NCI-H1048 (cell line): ENCODE results near the gene EPB41L2.
"Not testable (repeated sequence)": the region's sequence is repeated elsewhere in the genome, so short reads cannot be mapped to it uniquely, and the experiment has no call there.

Experiments used
- DNase-seq: peaks from one replicate; lab custom pipeline; 2025; lab: John Stamatoyannopoulos, UW

EPB41L2 gene

DNA sequence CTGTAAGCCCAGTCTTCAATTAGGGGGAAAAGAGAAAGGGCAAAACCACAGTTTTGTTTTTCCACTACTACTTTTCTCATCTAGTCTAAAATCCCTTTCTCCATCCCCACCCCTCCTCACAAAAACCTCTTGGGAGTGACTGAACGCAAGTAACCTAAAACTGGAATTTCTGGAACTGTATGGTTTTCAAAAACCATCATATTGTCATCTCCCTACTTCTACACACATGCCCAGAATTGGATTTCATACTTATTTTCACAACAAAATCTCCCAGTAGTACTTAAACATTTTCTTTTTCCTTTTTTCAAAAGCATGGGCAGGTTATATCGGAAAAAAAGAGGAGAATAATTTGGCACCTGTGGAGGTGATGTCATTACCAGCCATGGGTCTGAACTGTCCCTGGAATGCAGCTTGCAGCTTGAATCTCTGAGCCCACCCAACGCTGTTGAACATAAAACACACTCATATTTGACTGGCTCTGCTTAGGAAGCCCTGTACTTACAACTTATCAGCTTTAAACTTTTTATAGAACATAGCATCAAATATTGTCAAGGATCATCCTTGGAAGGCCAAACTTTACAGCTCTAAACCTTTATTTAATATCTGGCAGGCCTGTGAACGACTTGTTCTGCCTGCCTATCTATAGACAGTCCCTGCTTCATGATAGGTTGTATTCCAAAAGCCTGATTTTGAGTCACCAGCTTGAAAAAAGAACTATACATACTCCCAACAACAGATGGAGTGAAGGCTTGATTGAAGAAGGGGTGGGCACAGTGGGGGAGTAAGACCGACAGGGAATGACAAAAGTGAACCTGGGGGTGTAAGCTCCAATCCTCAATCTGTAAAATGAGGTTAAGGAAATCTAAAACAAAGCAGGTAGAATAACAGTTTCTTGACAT is 59.3 kb downstream of the EPB41L2 start:
- no peak for DNase-seq

DNA sequence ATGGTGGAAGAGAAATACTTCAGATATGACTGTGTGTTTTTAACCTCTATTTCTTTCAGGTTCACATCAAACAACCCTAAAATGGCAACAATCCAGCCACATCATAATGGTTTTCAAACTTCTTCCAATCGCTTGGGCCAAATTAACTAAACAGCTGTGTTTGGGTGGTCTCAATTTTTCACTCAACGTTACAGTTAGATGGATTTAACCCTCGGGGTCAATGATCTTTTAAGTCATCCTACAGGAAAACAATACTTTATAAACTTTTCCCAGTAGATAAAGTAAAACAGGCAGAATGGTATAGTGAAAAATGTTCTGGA is 60.4 kb downstream of the EPB41L2 start:
- DNase-seq: no peak

DNA sequence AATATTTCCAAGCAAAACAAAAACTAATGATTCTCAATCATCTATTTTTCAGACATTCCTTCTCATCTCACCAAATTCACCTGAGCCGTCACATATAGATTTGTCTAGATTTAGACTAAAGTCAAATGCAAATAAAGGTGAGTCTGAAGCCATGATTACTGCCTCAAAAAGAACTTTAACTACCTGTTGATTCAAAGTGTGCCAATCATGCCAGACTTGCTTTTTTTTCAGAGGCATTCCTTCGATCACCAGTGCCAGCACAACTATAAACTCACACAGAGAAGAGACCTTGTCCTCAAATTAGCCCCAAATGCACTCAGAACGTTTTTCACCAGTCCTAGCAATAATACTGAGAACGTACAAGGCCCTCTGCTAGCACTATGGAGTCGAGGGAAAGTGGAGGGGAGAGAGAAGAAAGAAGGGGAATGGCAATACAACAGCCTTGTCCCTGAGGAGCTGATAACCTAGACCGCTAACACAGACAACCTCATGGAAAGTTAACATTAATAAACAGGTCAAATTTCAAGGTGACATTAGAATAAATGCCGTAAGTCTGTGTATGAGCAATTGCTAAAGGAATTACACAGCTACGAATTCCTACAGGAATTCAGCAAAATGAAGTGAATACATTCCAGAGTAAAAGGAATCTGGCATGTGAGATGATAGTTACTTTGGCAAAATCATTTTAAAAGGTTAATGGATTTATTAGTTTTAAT is 60.9 kb downstream of the EPB41L2 start:
- no peak for DNase-seq

DNA sequence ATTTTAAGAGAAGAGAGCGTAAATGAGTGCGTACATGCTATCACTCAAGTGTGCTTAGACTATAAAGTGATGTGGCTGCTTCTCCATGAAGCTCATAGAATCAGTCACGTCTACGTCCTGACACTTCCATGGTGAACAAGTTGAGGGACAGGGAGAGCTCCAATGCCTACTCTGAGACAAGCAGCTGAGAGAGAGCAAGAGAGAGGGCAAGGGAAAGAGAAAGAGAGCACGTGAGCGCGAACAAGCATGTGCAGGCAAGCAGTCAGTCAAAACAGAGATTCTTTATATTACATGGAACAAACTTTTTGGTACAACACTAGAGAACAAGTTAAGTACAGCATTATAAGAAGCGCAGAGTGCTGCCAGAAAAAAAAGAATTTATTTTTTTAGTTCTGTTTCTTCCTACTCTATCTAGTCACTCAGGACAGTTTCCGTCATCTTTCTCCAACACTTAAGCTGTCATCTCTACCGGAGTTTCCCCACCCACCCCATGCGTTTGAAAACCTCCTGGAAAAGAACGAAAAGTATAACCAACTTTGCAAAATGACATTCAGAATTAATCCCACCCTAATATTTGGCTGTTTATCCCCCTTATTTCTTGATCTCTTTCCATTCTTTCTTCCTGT is 61.8 kb downstream of the EPB41L2 start:
- no peak for DNase-seq

DNA sequence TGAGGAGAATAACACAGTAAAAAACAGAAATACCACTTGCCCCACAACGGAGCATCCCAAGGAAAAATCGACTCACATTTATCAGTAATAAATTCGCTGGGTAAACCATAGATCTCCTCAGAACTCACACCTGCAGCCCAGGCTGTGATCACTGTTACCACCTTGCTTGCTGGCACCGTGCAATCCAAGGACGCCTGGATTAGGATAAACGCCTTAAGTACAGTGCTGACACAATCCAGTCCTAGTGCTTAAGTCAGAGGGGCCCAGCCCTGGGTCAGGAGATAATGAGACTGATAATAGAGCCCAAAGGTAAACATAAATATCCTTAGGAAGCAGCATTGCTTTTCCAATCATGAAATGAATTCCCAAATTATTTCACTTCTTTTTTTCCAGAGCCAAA is 62.5 kb downstream of the EPB41L2 start:
- no peak for DNase-seq

DNA sequence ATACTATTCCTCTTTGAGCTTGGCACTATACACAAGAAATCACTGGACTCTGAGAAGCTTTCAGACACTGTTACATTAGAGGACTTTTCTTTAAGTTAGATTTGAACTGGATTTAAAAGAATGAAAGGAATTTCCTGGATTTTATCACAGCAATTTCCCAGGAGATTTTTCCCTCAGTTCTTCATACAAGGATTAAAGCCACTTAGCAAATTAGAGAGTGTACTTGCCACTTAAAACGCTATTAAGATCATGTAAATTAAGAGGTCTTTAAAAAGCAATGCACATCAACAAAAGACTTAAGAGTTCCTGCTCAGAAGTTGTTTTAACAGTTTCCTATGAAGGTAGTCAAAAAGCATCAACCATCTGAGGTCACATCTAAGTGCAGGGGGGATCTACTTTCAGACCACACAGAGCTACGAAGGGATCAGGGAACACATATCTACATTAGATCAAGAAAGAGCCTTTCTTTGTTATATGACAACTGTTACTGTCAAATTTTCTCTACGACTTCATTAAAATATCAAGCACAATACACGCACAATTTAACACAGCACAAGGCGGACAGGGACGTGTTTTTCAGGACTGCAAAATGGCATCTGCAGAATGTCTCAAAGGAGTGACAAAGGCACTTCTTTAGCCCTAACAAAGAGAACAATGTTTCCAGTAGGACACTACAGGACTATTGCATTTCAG is 65.8 kb downstream of the EPB41L2 start:
- DNase-seq: no peak

DNA sequence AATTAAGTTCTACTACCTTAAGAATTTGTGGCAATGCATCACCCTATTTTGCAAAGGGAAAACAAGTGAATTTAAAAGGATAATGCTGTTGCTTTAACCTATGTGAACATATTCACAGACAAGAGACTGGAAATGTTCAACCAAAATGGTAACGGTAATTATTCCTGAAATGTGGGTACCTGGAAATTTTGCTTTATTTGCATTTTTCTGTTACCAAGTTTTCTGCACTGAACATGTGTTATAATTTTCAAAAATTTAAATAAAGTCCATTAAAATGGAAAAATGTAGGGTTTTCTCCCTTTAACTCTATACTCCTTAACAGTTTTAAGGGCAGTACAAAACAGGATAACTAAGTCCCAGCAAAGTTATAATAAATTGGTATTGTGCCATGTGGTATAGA is 66.4 kb downstream of the EPB41L2 start:
- no peak for DNase-seq

DNA sequence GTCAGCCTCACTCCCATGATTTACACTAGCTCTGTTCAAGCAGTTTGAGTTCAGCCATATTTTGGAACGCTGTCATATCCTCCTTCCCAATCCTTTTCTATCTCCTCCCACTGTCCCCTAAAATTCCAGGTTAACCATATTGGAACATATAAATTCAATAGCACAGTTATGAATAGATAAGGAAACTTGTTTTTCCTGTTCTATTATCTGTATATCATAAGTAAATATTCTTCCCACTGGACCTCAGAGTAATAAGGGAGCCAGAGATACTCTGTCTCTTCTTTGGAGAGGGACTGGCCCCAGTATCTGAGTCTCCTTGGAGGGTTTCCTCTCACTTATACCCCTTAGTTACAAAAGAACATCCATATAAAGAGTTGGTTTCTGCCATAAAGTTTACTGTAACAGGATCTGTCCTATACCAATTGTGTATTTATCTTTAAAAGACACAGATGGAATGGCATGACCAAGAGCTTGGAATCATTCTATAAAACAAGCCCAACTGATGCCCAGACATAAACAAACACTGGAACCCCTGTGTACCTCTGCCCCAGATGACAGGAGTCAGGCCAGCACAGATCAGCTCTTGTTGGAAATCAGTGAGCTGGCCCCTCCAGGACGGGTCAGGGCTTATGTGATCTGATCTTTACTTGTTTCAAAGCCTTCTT is 67.1 kb downstream of the EPB41L2 start:
- DNase-seq: no peak

DNA sequence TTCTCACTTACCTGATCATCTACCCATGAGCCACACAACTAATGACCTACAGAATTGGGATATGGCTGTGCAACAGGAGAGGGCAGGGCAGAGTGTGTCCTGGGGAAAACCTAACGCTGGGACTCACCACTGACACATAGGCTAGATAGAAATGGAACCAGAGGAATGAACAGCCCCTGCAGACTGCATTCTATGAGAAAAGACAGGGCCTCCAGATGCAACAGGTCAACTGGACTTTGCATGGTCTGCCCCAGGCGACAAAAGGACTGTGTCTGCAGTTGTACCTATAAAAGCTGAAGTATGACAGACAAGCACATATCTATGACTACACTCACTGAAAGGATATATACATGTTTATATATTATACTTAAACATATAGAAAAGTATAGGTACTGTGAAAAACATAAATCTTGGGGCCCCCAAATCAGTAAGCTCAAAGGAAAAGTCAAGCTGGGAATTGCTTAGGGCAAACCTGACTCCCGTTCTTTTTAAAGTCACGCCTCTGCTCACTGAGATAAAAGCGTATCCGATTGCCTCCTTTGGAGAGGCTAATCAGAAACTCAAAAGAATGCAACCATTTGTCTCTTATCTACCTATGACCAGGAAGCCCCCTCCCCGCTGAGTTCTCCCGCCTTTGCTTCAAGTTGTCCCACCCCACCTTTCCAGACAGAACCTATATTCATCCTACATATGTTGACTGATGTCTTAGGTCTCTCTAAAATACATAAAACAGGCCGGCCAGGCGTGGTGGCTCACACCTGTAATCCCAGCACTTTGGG is 68.5 kb downstream of the EPB41L2 start:
- DNase-seq: no peak

DNA sequence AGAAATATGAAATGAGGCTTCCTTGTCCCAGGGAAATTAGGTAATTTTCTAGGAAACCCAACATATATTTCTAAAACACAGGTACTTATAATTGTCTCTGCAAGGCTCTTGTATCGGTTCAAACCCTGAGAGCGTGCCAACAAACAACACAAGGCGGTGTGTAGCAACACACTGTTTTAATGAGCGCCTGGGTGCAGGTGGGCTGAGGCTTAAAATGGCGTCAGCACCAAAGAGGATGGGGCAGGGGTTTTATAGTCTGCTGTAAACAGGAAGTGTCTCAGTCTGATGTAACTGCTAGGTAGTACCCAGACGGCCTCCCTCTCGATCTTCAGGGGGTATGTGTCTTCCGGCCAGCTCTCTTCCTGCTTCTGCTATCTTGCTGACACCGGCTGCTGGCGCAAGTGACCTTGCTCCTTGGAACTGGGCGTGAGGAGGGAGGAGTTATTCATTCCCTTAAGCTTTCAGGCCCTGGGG is 69.7 kb downstream of the EPB41L2 start:
- no peak for DNase-seq

DNA sequence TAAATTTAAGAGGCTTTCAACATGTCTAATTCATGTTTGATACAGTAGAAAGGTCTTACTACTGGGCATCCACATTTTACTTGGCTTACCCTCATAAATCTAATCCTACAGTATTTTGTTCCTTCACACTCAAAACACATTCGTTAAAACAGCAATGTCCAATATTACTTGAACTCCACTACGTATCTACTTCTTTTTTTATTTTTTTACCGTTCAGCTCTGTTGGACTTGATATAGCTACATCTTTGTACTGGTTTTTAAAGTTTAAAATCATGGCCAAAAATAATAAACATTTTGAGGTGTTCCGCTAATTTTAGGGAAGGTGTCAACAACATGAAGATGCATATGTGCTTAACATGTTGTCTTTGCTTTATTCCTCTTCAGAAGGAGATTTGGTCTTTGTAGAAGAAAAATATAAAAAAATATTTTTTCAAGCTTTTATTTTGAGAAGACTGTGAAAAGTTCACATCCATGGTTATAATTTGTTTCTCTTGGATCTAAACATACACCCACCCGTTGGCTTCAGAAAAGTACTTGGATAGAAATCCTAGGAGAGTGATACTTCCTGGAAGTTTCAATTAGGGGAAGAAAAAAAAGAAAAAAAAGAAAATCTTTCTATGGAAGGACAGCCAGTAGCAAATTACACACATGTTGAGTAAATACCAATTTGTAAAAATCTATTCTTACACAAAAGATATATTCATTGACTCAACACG is 71.5 kb downstream of the EPB41L2 start:
- DNase-seq: no peak

DNA sequence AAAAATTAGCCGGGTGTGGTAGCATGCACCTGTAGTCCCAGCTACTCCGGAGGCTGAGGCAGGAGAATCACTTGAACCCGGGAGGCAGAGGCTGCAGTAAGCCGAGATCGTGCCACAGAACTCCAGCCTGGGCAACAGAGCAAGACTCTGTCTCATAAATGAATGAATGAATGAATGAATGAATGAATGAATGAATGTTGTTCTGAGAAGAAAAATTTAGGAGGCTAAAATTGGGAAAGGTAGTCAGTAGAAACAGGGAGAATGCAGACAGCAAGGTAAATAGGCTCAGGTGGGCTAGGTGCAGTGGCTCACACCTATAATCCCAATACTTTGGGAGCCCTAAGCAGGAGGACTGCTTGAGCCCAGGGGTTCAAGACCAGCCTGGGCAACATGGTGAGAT is 75.5 kb downstream of the EPB41L2 start:
- DNase-seq: not testable (repeated sequence)

DNA sequence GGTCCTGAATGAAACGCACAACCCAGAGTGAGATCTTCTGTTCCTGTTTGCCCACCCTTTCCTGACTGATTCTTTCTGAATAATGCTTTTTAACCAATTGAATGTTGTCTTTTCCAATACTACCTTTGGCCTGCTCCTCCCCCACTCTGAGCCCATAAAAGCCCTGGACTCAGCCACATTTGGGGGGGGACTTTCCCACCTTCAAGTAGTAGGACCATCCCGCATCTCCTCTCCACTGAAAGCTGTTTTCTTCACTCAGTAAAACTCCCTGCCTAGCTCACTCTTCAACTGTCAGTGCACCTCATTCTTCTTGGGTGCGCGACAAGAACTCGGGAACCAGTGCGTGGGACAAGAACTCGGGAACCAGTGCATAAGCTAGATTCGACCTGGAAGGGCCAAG is 77.9 kb downstream of the EPB41L2 start:
- DNase-seq: no peak

DNA sequence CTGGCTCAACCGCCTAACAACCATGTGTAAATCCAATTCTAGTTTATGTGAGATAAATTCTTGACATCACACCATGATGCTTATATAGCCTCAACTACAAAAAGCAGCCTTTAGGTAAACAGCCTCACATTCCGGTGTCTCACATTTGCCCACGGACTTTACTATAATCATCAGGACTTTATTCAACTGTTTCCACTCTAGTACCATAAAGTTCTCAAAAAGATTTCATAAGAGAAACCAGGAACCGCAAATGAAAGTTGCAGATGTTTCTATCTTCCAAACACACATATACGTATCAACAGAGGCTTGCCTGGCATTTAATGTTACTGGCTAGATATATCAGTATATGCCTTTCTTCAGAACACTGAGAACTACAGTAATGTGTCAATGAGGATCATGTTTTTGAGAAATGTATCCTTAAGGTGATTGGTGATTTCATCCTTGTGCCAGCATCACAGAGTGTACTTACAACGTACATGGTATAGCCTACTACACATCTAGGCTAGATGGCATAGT is 80.0 kb downstream of the EPB41L2 start:
- no peak for DNase-seq

DNA sequence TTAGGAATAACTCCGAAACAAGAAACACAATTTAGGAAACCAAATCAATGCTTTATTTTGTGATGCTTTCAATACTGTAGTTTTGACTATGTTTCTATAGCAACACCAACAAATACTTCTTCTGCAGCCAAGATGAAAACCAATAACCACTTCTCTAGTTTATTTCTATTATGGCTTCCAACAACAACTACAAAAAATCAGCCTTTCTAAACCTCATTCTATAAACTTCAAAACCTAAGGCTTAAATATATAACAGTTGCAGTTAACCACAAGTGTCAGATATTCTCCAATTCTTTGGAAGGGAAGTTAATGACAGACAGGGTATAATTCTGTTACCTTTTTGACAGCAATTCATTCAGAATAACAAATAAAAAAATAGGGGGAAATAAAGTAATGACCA is 80.9 kb downstream of the EPB41L2 start:
- no peak for DNase-seq

DNA sequence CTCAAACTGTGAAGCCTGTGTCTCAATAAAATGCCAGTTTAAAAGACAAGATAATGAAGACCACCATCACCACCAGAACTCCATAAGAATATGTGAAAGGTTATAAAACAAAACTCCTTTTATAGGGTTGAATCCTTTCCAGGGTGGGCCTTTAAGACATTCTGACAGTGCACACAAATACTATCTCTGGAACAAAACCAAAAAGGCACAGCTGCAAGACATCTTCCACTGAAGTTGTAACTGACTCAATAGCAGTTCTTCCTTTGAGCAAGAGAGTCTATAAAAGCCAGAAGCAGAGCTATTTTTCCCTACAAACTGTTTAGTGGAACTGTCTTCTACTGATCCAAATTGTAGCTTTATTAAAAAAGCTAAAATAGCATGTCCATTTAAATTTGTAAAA is 81.6 kb downstream of the EPB41L2 start:
- no peak for DNase-seq

DNA sequence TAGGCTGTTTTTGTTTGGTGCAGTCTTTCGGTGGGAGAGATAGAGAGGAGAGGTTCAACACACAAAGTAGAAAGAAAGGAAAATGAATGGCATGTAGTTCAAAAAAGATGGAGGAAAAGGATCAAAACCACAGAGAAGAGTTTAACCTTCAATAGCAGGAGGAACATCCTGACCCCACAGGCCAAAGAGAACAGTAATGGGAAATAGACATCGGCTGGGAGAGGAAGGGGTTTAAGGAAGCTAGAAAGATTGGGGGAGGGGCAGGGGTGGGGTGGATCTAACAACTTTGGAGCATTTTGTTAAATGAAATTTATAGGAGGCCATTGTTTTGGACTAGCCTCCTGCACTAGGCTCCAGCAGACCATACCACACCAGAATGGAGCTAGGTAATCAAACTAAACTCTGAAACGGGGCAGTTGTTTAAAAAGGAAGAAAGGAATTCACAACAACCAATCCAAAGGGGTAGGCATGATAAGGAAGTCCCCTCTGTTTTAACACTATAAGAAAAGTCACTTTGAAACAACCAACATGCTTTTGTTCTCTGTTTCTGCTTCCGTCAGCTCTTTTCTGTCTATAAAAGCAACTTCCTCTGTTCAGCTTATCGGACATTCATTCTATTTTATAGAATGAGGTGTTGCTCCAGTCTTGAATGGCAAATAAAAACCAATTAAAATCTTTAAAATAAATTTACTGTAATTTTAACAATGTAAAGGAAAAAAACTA is 82.6 kb downstream of the EPB41L2 start:
- DNase-seq: no peak

DNA sequence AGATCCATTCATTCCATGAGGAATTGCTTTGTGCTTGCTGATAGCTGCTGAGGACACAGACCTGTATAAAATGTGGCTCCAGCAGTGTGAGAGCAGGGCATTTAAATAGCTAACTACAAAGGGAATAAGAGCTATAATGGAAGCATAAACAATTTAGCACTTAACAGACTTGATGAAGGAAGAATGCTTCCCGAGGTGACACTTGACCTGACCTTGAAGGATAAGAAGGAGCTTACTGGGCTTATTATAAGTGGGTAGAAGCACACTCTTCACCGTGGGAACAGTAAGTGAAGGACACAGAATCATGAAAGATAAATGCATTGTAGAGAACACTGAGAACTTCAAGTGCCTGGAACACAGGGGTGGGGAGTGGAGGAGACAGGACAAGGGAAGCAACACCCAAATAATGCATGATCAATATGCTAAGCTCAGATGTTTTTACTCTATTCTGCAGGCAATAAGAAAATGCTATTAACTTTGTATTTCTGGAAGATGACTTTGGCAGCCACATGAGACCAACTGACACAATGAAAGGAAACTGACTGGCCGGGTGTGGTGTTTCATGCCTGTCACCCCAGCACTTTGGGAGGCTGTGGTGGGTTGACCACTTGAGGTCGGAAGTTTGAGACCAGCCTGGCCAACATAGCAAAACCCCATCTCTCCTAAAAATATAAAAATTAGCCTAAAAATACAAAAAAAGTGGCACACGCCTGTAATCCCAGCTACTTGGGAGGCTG is 84.2 kb downstream of the EPB41L2 start:
- DNase-seq: no peak

DNA sequence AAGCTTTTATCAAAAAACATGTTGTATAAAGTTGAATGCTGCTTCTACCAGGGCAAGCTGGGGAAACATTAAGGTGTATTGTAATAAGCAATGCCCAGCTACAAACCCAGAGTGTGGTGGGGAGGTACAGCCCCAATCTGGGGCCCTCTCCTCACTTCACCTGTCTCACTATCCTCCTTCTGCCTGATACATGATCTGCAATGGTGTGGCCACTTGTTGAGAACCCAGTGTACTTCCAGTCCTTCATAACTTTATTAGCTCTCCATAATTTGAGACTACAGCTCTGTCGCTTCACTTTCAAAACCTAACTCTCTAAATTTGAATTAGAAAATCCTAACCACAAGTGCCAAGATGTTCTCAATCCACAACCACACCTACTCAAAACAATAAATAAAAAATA is 84.9 kb downstream of the EPB41L2 start:
- DNase-seq: no peak
